Kidney tubule cell (primary cell): ENCODE measurements around the gene SNX24.

Experiments used
- DNase-seq: peaks from one replicate; pipeline ENCODE4 v3.0.0-alpha.2; 2018; ENCODE audit warnings: low spot score

SNX24 gene

DNA sequence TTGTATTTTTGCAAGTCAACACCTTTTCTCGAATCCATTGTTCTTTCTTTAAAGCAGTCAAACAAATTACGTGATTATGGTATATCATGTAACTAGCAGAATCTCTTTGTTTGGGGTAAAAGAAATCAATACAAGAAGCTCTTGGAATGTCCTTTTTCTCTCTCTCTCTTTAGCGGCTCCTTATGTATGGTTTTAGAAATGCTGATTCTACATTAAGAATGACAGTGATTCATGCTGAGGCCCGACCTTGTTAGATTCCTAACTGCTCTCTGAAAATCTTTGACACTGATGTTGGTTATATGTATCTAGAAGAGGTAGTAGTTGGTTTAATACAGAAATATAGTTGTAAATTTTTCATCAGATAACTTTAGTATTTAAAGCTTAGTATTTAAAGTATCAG lies 76.4 kb downstream of the SNX24 start:
- DNase-seq = no peak

DNA sequence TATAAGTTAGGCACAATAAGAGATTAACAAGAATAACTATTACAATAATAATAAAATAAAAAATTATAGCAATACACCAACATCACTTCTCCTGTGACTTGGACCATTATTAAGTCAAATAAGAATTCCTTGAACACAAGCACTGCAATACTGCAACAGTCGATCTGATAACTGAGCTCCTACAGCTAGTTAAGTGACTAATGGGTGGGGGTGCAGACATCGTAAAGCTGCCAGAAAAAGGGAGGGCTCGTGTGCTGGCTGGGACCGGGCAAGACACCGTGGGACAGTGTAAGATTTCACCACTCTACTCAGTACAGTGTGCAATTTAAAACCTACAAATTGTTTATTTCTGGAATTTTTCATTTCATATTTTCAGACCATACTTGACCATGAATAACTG lies 78.8 kb downstream of the SNX24 start:
- no peak for DNase-seq

DNA sequence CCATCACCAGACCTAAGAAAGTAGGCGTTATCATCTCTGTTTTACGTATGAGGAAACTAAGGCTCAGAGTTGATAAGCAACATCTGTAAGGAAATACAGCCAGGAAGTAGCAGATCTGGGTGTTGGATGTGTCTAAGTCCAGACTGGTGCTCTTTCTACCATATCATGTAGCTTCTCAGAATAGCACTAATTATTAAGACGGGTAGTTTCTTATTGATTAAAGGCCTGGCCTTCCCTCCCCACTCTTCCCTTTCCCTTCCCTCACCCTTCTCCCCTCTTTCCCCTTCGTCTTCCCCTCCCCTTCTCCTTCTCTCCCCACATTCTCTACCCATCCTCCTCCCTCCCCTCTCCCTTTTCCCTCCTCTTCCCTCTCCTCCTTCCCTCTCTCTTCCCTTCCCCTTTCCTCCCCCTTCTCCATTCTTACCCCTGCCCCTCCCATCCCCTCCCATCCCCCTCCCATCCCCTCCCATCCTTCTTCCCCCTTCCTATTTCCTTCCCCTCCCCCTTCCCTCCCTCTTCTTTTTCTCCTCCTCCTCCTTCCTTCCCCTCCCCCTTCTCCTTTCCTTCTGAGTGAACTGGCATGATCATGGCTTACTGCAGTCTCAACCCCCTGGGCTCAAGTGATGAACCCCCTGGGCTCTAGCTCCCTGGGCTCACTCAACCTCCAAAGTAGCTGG lies 79.4 kb downstream of the SNX24 start:
- DNase-seq = no peak

DNA sequence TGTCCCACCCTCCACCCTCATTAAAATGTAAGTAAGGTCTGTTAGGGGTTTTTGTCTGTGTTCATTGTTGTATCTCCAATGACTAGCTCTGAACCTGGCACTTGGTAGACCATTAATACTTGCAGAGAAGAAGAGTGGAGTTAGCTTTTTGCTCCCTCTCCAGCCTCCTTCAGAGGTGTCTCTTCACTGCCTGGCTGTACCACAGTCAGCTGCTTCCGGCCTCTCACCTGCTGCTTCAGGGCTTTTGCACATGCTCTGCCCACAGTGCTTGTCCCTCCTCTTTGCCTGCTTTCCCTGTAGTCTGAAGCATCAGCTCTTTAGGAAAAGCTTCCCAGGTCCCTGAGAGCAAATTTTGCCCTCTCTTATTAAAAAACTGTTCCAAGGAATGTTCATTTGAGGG lies 83.6 kb downstream of the SNX24 start:
- no peak for DNase-seq

DNA sequence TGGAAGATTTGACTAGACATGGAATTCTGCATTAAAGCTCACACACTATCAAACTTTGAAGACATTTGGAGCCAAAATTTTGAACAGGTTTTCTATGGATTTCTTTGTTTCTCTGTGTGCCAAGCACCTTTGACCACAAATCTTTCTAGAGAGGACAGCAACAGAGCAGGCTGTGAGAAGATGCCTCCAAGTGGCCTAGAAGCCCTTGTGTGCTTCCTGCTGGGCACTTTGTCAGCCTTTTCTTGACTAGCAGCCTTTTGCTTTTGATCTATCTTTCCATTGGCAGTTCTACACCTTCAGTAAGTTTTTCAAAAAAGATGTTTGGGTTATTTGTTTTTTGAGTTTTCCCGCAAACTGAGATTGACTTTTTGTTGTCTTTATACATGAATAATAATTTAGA lies 84.6 kb downstream of the SNX24 start:
- no peak for DNase-seq

- DNase-seq = no peak
Observed at GRCh38 chr5:122933956-122934355, 88.5 kb downstream of the SNX24 start.

GRCh38 chr5:122936088-122936487 lies 90.7 kb downstream of the SNX24 start:
- DNase-seq = no peak

DNA sequence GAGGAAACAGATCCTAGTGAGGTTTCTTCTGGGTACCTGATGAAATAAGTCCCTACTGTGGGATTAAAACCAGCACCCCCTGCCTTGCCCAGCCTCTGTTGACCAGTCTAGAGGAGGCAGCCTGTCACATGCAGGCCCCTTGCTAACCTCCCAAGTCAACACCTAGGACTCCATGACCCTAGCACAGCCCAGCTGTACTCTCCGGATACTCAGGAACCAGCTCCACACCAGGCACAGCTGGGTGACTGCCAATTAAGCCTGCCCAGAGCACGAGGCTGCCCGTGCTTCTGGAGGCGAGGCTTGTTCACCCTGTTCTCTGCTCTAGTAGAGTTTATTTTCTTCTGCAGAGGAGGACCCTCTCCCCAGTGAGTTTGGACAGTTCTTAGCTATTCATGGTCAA lies 92.5 kb downstream of the SNX24 start:
- DNase-seq = no peak

DNA sequence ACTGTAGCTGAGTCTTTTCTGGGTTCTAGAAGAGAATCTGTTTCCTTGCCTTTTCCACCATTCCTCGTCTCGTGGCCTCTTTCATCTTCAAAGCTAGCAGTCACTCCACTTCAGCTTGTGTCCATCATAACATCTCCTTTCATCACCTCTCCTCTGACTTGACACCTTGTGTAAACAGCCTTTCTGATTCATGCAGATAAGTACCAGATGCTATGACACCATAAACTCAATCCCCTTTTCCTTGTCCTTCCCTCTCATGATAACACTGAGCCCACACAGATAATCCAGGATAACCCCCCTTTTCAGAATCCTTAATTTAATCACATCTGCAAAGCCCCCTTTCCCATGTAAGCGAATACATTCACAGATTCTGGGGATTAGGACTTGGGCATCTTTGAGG lies 95.5 kb downstream of the SNX24 start:
- DNase-seq = no peak

DNA sequence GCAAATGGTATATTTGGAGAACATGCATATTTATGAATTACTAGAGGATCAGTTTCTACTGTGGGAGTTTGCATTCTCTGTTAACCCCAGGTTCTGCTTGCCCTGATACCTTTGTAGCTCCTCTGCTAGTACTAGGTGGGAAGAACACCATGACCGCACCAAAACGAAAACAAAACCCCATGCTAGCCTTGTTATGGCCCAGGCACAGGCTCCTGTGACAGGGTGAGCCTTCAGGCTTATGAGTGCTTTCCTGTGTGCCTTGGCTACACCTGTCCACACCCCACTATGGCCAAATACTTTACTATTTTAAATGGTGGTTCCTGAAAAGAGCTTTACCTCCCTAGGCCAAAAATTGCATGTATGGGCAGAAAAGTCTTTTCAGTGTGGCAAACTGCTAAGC lies 96.3 kb downstream of the SNX24 start:
- DNase-seq = no peak

- peak; percentile 7 for DNase-seq
Observed at GRCh38 chr5:122942164-122942914, 96.9 kb downstream of the SNX24 start.

GRCh38 chr5:122943050-122943698 lies 97.8 kb downstream of the SNX24 start:
- DNase-seq = no peak

DNA sequence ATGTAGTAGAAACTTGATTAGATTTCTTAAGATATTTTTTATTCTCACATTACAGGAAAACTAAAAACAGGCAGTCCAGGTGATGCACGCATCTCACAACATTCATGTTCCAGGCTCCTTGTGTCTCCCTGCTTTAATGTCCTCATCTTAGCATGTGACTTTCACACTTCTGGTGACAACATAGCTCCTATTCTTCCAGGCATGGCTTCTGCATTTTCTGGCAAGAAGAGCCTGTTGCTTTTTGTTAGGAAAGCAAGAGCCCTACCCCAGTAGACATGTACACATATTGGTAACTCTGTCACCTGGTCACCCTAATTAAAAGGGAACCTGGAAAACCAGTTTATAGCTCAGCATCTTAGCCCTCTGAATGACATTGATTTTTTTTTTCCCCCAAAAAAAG lies 98.6 kb downstream of the SNX24 start:
- DNase-seq = no peak

DNA sequence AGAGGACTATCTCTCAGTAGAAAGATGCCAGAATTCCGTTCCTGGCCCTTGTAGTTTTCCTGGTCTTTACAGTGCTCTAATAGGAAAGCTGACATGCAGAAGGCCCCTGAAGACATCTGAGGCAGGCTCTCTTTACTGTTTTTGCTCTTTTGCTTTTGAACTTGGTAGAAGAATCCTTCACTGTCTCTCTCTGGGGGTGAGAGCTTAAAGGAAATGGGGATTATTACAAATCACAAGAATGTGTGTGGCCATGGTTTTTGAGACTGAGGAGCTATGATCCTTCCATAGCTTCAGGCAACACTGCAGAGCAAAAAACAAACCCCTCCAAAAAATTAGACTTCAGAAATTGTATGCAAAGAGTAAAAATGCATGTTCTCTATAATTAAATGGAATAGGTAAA lies 102.0 kb downstream of the SNX24 start:
- no peak for DNase-seq

GRCh38 chr5:122947772-122948171 lies 102.4 kb downstream of the SNX24 start:
- DNase-seq = no peak

DNA sequence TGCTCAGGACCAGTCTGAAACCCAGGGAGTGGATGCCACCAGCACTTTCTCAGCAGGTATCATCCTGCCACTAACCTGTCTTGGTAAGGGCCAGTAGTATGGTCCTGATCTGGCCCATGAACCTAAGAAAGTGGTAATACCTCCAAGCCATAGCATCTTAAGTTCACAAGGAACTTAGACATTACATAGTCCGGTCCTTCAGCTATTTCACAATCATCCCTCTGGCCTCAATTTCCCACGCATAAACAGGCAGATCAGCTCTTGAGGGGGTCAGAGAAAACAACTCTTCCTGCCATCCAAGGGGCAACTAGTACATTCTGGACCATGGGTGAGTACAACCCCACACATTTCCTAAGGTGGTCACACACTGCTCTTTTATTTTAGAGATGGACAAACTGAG lies 102.9 kb downstream of the SNX24 start:
- no peak for DNase-seq

DNA sequence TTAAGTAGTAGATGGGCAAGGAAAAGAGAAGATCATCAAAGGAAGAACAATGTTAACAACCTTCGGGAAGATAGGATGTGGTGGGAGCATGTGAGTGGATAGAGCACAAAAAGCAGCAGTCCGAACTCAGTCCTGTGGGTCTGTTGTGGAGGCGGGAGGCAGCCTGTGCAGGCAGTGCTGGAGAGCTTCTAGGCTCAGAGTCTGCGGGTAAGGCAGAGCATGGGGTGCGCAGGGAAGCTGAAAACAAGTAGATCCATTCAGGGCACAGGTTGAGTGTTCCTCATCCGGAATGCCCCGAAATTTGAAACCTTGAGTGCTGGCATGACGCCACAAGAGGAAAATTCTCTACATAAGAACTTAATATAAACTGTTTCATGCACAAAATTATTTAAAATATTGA lies 106.2 kb downstream of the SNX24 start:
- DNase-seq = no peak

DNA sequence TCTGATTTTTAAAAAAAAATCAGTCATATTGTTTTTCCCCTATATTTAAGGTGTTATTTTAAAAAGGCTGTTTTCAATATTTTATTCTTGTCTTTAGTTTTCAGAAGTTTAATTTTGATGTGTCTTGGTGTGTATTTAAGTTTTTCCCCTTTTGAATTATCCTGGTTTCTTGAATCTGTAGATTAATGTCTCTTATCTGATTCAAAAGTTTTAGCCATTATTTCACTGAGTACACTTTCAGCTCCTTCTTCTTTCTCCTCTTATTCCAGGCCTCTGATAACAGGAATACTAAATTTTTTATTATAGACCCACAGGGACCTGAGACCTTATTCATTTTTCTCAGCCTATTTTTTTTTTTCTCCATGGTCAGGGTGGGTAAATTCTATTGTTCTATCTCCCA lies 109.3 kb downstream of the SNX24 start:
- DNase-seq = no peak

DNA sequence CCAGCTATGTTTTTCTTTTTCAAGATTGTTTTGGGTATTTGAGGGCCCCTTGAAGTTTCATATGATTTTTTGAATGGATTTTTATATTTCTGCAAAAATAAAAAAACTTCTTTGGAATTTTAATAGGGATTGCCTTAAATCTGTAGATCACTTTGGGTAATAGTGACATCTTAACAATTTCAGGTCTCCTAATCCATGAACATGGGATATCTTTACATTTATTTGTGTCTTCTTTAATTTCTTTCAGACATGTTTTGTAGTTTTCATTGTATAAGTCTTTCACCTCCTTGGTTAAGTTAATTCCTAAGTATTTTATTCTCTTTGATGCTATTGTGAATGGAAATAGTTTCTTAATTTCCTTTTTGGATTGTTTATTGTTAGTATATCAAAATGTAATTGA lies 112.0 kb downstream of the SNX24 start:
- DNase-seq = no peak

- no peak for DNase-seq
Observed at GRCh38 chr5:122959740-122960445, 114.5 kb downstream of the SNX24 start.

- DNase-seq = no peak
Observed at GRCh38 chr5:122963305-122963704, 117.9 kb downstream of the SNX24 start.

GRCh38 chr5:122965111-122965510 lies 119.7 kb downstream of the SNX24 start:
- DNase-seq = no peak

- DNase-seq = no peak
Observed at GRCh38 chr5:122967085-122967484, 121.7 kb downstream of the SNX24 start.
